Lower leg skin (tissue), 3 donors: ENCODE results near the gene FSD1.

Source experiments
- POLR2A ChIP-seq, 2 donors: fragments of 450-650 bp; IDR thresholded peaks; one replicate each; pipeline ENCODE4 v1.6.1; 2016 to 2017; ENCODE audit warnings: antibody characterized with exemption in 2 of 2, mild to moderate bottlenecking in 1 of 2, moderate library complexity in 1 of 2
- TF ChIP-seq, protein P1 (sequence below), 3 donors: fragments of 450-650 bp; IDR thresholded peaks; one replicate each; pipeline ENCODE4 v1.5.1; 2016; ENCODE audit warnings: antibody characterized with exemption in 3 of 3, mild to moderate bottlenecking in 3 of 3, moderate library complexity in 2 of 3

DNA sequence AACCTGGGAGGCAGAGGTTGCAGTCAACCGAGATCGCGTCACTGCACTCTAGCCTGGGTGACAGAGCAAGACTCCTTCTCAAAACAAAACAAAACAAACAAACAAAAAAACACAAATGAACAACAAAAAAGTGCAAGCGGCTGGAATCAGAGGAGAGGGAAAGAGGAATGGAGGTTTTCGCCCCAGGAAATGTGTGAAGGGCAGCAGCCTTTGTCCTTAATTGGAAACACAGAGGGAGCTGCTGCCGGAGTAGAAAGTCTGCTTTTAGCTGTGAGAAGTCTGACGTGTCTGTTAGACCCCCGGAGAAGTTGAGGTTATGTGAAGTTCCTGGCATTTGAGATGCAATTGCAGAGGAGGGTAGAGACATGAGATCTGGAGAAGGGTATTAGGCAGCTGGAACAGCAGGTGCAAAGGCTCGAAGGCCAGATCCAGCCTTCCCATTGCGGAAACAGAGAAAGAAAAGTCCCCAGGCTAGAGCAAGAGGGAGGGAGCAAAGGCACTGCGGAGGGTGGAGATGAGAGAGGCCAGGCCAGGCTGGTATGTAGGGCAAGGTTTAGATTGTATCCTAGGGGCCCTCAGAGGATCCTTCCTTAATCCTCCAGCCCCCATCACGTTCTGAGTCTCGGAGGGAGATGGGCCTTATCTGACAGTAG, 2.7 kb upstream of the FSD1 start:
- TF ChIP-seq, protein P1, sequence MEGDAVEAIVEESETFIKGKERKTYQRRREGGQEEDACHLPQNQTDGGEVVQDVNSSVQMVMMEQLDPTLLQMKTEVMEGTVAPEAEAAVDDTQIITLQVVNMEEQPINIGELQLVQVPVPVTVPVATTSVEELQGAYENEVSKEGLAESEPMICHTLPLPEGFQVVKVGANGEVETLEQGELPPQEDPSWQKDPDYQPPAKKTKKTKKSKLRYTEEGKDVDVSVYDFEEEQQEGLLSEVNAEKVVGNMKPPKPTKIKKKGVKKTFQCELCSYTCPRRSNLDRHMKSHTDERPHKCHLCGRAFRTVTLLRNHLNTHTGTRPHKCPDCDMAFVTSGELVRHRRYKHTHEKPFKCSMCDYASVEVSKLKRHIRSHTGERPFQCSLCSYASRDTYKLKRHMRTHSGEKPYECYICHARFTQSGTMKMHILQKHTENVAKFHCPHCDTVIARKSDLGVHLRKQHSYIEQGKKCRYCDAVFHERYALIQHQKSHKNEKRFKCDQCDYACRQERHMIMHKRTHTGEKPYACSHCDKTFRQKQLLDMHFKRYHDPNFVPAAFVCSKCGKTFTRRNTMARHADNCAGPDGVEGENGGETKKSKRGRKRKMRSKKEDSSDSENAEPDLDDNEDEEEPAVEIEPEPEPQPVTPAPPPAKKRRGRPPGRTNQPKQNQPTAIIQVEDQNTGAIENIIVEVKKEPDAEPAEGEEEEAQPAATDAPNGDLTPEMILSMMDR (IDR thresholded peaks at IDR 0.05), result no peak
- TF ChIP-seq POLR2A (IDR thresholded peaks at IDR 0.05), result no peak
